ENCODE data around the gene U2AF1L4. TPM values are rescaled to one million over a fixed set of nuclear protein-coding genes. Genes with fewer than 3 reads are reported as not detected.

The U2AF1L4 gene
- total RNA-seq, 4 donors from 2014 or later, result 14.8 to 30.5 (median 19.7) TPM

- TF ChIP-seq, protein P1, sequence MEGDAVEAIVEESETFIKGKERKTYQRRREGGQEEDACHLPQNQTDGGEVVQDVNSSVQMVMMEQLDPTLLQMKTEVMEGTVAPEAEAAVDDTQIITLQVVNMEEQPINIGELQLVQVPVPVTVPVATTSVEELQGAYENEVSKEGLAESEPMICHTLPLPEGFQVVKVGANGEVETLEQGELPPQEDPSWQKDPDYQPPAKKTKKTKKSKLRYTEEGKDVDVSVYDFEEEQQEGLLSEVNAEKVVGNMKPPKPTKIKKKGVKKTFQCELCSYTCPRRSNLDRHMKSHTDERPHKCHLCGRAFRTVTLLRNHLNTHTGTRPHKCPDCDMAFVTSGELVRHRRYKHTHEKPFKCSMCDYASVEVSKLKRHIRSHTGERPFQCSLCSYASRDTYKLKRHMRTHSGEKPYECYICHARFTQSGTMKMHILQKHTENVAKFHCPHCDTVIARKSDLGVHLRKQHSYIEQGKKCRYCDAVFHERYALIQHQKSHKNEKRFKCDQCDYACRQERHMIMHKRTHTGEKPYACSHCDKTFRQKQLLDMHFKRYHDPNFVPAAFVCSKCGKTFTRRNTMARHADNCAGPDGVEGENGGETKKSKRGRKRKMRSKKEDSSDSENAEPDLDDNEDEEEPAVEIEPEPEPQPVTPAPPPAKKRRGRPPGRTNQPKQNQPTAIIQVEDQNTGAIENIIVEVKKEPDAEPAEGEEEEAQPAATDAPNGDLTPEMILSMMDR (IDR thresholded peaks at IDR 0.05; ENCODE audit: low read depth), result no peak
Measured at GRCh38 chr19:35754370-35755130, 9.3 kb upstream of the U2AF1L4 start.

- TF ChIP-seq, protein P1 (IDR thresholded peaks at IDR 0.05; ENCODE audit: low read depth), result no peak
Measured at GRCh38 chr19:35753634-35754369, 8.6 kb upstream of the U2AF1L4 start.

GRCh38 chr19:35752746-35753350, 7.6 kb upstream of the U2AF1L4 start:
- TF ChIP-seq, protein P1 (IDR thresholded peaks at IDR 0.05; ENCODE audit: low read depth), result no peak

DNA sequence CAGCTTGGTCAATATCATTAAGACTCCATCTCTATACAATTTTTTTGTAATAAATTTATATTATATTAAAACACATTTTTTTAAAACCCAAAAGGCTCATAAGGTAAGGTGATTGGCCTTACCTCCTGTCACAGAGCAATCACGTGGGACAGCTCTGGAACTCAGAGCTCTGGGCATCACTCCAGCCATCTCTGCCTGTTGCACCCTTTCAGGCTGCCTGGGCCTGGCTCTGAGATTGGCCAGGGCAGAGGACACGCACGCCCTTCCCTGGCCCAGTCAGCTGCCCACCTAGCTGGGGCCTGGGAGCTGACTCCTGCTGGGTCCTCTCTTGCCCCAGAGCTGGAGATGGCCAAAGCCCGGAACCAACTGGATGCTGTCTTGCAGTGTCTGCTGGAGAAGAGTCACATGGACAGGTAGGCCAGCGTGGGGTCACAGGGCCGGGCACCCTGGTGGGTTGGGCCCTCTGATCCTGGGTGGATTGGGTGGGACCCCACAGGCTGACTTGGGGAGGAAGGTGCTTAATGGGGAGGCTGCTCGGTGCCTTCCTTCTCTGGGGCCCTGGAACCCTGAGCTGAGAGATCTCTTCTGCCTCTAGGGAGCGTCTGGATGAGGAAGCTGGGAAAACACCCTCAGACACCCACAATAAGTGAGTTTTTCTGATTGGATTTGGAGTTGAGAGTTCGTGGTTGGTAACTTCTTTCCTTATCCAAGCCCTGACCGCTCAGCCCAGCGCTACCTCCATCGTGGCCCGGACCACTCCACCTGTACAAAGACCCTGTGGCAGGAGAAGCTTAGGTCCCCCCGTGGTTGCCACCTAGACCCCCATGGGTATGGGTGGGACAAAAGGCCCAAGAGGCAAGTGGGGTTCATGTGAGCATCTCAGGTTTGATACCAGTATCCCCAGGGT, 6.9 kb upstream of the U2AF1L4 start:
- TF ChIP-seq, protein P1 (IDR thresholded peaks at IDR 0.05; ENCODE audit: low read depth), result no peak

DNA sequence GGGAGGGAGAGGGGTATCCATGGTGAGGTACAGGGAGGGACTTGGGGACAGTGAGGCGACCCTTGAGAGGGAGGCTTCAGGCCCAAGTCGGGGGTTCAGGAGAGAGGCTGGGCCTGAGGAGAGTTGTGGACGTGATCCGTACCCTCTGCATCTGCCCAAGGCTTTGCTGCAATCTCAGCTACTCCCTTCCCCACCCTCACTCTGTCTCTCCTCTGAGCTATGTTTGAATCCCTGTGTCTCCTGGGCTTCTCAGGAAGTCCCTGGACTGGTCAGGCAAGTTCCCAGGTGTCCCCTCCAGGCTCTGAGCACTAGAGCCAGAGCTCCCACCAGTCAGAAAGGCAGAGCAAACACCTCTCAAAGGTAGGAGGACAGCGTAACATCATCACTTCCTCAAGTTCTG, 4.9 kb upstream of the U2AF1L4 start:
- TF ChIP-seq, protein P1 (IDR thresholded peaks at IDR 0.05; ENCODE audit: low read depth), result no peak

- TF ChIP-seq, protein P1 (IDR thresholded peaks at IDR 0.05; ENCODE audit: low read depth), result no peak
Measured at GRCh38 chr19:35748106-35749020, 3.1 kb upstream of the U2AF1L4 start, which contains the start of gene LIN37. TSS of gene LIN37 (plus strand) at chr19:35748576. CDS start at chr19:35748725, 149 bp downstream.
